Measurements from ENCODE around the gene SP100. TPM values are rescaled to one million over a fixed set of nuclear protein-coding genes. Genes with fewer than 3 reads are reported as not detected.
"Not testable (repeated sequence)": the region's sequence is repeated elsewhere in the genome, so short reads cannot be mapped to it uniquely, and the experiment has no call there.

The SP100 gene
- total RNA-seq, 4 donors from 2014 or later, result 65.9 to 197 (median 123) TPM

DNA sequence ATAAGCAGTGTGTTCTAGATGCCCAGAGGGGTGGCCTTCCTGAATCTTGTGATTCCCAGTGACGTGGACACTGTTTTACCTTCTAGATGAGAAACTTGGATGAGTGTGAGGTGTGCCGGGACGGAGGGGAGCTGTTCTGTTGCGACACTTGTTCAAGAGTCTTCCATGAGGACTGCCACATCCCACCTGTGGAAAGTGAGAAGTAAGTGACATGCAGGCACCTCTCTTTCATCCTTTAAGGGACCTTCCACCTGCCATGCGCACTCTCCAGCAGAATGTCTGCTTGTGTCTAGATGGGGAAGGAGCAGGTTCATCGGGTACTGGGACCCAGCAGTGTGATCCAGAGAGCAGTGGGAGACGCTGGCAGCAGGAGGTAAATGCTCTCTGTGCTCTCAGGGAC lies 16.0 kb upstream of the SP100 start:
- H3K36me3 ChIP-seq, result no peaks in the 10 kb centered on the region
- H3K27ac ChIP-seq, result no peak overlapping the region
- H3K9me3 ChIP-seq, result no peaks in the 10 kb centered on the region
- intact Hi-C loops (cut with DNase I; ENCODE audit: low total_unique reads), result no loop called here
- no peaks in the 10 kb centered on the region for H3K27me3 ChIP-seq
- TF ChIP-seq, protein P1, sequence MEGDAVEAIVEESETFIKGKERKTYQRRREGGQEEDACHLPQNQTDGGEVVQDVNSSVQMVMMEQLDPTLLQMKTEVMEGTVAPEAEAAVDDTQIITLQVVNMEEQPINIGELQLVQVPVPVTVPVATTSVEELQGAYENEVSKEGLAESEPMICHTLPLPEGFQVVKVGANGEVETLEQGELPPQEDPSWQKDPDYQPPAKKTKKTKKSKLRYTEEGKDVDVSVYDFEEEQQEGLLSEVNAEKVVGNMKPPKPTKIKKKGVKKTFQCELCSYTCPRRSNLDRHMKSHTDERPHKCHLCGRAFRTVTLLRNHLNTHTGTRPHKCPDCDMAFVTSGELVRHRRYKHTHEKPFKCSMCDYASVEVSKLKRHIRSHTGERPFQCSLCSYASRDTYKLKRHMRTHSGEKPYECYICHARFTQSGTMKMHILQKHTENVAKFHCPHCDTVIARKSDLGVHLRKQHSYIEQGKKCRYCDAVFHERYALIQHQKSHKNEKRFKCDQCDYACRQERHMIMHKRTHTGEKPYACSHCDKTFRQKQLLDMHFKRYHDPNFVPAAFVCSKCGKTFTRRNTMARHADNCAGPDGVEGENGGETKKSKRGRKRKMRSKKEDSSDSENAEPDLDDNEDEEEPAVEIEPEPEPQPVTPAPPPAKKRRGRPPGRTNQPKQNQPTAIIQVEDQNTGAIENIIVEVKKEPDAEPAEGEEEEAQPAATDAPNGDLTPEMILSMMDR (IDR thresholded peaks at IDR 0.05), result no peak
- TF ChIP-seq POLR2A (IDR thresholded peaks at IDR 0.05), result no peak
- H3K4me3 ChIP-seq, result no peak overlapping the region
- H3K4me1 ChIP-seq, result no peaks in the 10 kb centered on the region
- no peak for DNase-seq

DNA sequence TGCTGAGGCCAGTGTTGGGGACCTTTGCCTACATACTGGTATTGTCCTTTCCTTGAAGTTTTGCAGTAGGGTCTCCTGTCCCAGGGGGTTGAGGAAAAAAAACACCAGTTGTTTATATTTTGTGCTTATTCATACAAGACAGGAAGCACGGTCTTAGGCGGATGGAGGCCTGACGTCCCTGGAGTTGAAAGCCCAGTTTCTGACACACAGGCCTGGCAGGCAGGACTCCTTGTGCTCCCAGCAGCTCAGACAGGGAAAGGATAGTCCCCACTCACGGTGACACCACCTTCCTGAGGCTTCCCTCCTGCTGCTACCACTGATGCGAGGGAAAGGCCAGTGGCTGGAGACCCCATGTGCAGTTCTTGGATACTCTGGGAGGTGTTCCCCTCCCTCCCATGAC lies 15.5 kb upstream of the SP100 start:
- no peaks in the 10 kb centered on the region for H3K4me1 ChIP-seq
- H3K27me3 ChIP-seq, result no peaks in the 10 kb centered on the region
- intact Hi-C loops (cut with DNase I; ENCODE audit: low total_unique reads), result no loop called here
- no peak overlapping the region for H3K27ac ChIP-seq
- no peaks in the 10 kb centered on the region for H3K36me3 ChIP-seq
- H3K9me3 ChIP-seq, result no peaks in the 10 kb centered on the region
- no peak for TF ChIP-seq POLR2A (IDR thresholded peaks at IDR 0.05)
- TF ChIP-seq, protein P1 (IDR thresholded peaks at IDR 0.05), result no peak
- no peak overlapping the region for H3K4me3 ChIP-seq
- no peak for DNase-seq

DNA sequence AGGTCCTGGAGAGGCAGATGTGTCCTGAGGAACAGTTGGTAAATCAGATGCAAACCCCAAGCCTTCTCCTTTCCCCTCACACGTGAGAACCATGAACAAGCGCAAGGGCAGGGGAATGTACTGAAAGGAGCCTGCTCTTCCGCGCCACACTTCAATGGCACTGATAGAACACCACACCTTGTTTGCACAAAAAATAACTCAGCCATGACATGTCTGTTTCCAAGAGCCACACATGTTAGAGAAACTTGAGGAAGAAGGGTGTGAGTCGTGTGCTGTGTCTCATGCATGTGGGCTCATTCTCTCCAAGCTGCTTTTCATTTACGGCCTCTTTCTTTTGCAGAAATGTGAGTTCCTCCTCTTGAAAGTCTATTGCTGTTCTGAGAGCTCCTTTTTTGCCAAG lies 15.0 kb upstream of the SP100 start:
- H3K36me3 ChIP-seq; intact Hi-C loops (cut with DNase I; ENCODE audit: low total_unique reads); H3K9me3 ChIP-seq; DNase-seq; H3K4me1 ChIP-seq; H3K4me3 ChIP-seq; H3K27me3 ChIP-seq; H3K27ac ChIP-seq: not testable (repeated sequence)

- intact Hi-C loops (cut with DNase I; ENCODE audit: low total_unique reads), result no loop called here
- DNase-seq, result no peak
- Histone ChIP-seq H3K36me3 (no peaks in the 10 kb centered on the region), H3K9me3 (no peaks in the 10 kb centered on the region), H3K4me1 (no peaks in the 10 kb centered on the region), H3K27ac (no peak overlapping the region), H3K27me3 (no peaks in the 10 kb centered on the region), H3K4me3 (no peak overlapping the region)
- TF ChIP-seq POLR2A (IDR thresholded peaks at IDR 0.05), result no peak
- TF ChIP-seq, protein P1 (IDR thresholded peaks at IDR 0.05), result no peak
These were observed 12.3 kb upstream of the SP100 start for GRCh38 chr2:230403746-230404145.

GRCh38 chr2:230405824-230406223 lies 10.2 kb upstream of the SP100 start:
- no peaks in the 10 kb centered on the region for H3K9me3 ChIP-seq
- no peak for TF ChIP-seq POLR2A (IDR thresholded peaks at IDR 0.05)
- TF ChIP-seq, protein P1 (IDR thresholded peaks at IDR 0.05), result no peak
- no peak for DNase-seq
- intact Hi-C loops (cut with DNase I; ENCODE audit: low total_unique reads), result no loop called here
- H3K27me3 ChIP-seq, result no peaks in the 10 kb centered on the region
- H3K4me1 ChIP-seq, result no peaks in the 10 kb centered on the region
- H3K27ac ChIP-seq, result no peak overlapping the region
- no peaks in the 10 kb centered on the region for H3K36me3 ChIP-seq
- no peak overlapping the region for H3K4me3 ChIP-seq

GRCh38 chr2:230408244-230408842 lies 7.7 kb upstream of the SP100 start:
- TF ChIP-seq, protein P1 (IDR thresholded peaks at IDR 0.05), result no peak
- TF ChIP-seq POLR2A (IDR thresholded peaks at IDR 0.05), result no peak
- Histone ChIP-seq H3K27me3 (no peaks in the 10 kb centered on the region), H3K9me3 (no peaks in the 10 kb centered on the region), H3K4me3 (no peak overlapping the region), H3K4me1 (no peaks in the 10 kb centered on the region), H3K36me3 (no peaks in the 10 kb centered on the region), H3K27ac (peak overlapping the region; percentile 12 to 40)
- intact Hi-C loops (cut with DNase I; ENCODE audit: low total_unique reads), result no loop called here
- DNase-seq, result peak in 1 of 2 donors; percentile 50

DNA sequence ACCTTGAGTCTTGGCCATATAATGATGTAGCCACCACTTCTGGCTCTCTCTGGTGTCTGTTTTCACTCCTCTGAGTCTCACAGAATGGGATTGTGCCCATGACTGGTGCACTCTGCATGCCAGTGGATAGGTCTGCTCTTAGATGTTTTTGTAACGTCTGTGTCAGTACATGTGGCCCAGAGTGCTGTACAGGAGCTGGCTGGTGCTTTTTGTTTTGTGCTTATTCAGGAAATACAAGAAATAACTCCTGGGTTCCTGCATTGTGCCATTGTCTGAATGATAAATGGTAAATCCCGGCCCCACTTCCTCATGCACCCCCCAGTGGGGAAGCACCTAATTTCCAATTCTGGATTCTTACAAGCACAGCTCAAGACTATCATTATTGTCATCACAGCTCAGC lies 6.7 kb upstream of the SP100 start:
- H3K27ac ChIP-seq, result peak overlapping the region; percentile 12 to 40
- DNase-seq, result peak in 1 of 2 donors; percentile 34
- H3K36me3 ChIP-seq; H3K27me3 ChIP-seq; intact Hi-C loops (cut with DNase I; ENCODE audit: low total_unique reads); H3K9me3 ChIP-seq; H3K4me3 ChIP-seq; H3K4me1 ChIP-seq: not testable (repeated sequence)

Measured in uterus (tissue), 4 donors.